ENCODE measurements around the gene SPATA18.

- TF ChIP-seq ZNF549 (tag by site-specific recombination; IDR thresholded peaks at IDR 0.05), result no peak
- TF ChIP-seq ZNF184 (tag by site-specific recombination; IDR thresholded peaks at IDR 0.05), result no peak
- no peak for TF ChIP-seq CTCF (tag by site-specific recombination; IDR thresholded peaks at IDR 0.05)
- no peak for TF ChIP-seq ZSCAN5A (tag by site-specific recombination; IDR thresholded peaks at IDR 0.05)
- no peak for TF ChIP-seq TCF7L2 (IDR thresholded peaks at IDR 0.05; ENCODE audit: borderline replicate concordance, low read depth, low read length)
Observed at GRCh38 chr4:52096048-52096447, 44.9 kb downstream of the SPATA18 start.

Measured in HEK293 (cell line).